Measurements from ENCODE around the gene PNMA1.

- no peak for TF ChIP-seq GATA3 (IDR thresholded peaks at IDR 0.05; ENCODE audit: low read depth, low read length)
- no peak for TF ChIP-seq GATA2 (IDR thresholded peaks at IDR 0.05; ENCODE audit: low read depth, low read length)
Observed at GRCh38 chr14:73748858-73749357, 34.7 kb upstream of the PNMA1 start.
